ENCODE data around the gene NAPA.
A peak's percentile ranks its signal among the peaks of the same experiment; 100 is the strongest.

Gene NAPA

GRCh38 chr19:47456721-47457474 lies 58.0 kb downstream of the NAPA start:
- DNase-seq: no peak

GRCh38 chr19:47450478-47450877 lies 64.4 kb downstream of the NAPA start:
- no peak for DNase-seq

GRCh38 chr19:47448360-47448727 lies 66.5 kb downstream of the NAPA start:
- no peak for DNase-seq

DNA sequence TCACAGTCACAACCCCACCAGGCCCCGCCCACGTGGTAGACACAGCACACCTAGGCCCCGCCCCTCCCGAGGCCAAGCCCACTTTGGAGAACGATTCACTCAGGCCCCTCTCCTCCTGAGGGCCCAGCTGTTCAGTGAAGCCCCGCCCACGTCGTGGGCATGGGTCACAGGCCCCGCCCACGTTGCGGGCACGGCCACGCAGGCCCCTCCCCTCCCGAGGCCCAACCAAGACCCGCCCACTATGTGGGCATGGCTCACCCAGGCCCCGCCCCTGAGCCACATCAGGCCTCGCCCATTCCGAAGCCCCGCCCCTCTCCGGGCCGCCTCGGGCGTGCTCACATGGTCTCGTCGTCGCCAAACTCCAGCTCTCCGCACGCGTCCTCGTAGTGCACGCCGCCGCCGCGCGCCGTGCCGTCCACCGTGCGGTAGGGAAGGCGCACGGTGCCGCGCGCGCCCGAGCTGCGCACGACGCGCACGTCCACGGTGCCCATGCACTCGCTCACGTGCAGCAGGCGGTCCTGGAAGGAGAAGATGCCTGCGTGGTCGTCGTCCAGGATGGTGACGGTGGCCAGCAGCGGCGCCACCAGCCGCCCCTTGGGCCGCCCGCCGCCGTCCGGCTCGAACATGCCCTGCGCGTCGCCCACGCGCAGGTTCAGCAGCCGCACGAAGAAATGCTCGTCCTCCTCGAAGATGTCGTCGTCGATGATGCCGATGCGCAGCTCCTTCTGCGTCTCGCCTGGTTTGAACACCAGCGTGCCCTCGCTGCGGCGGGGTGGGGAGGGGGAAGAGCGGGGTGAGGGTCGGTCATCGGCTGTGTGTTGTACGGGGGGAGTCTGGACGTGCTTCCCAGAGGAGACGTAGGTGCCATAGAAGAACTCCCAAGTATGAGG lies 67.1 kb downstream of the NAPA start:
- DNase-seq: peak; percentile 16

- no peak for DNase-seq
Measured at GRCh38 chr19:47446534-47447469, 68.1 kb downstream of the NAPA start.

GRCh38 chr19:47445937-47446402 lies 68.9 kb downstream of the NAPA start:
- DNase-seq: no peak

DNA sequence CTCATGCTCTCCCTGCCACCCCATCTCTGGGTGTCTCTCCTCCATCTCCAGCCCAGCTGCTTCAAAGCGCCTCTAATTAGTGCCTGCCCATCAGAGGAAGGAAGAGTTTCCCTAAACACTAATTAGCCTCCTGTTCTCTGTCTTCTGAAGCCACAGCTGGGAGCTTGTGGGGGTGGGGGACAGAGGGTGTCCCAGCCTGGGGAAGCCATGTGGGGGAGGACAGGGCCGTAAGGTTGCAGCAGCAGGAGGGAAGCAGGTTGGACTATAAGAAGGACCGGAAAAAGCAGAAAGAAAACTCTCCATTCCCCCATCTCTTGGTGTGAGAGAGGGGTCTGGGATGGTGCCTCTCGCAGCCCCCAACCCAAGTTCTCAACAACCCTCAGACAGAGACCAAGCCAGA lies 69.3 kb downstream of the NAPA start:
- DNase-seq: no peak

GRCh38 chr19:47444388-47444821 lies 70.5 kb downstream of the NAPA start:
- DNase-seq: no peak

- DNase-seq: no peak
Measured at GRCh38 chr19:47443331-47443730, 71.5 kb downstream of the NAPA start.

DNA sequence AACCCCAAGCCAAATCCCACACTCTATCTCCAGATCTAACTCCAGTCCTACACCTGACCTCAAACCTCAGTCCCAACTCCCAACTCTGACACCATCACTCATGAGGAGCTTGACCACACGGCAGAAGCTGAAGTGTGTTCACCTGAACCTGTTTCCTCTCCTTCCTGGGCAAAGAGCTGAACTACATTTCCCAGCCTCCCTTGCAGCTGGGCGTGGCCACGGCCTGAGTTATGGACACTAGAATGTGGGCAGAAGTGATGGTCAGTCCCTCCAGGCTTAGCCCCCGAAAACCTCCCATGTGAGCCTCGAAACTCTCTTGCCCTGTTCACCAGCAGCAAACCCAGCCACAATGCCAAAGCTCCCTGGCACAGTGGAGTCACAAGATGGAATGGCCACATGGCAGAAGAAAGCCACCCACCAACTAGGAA lies 76.1 kb downstream of the NAPA start:
- no peak for DNase-seq
